Measurements from ENCODE around the gene BCL10. TPM values are rescaled to one million over a fixed set of nuclear protein-coding genes. Genes with fewer than 3 reads are reported as not detected.

The BCL10 gene
- total and polyA plus RNA-seq, 2 of the 4 experiments (the other 2 are of a cell fraction), result 15.3 to 30.5 TPM

DNA sequence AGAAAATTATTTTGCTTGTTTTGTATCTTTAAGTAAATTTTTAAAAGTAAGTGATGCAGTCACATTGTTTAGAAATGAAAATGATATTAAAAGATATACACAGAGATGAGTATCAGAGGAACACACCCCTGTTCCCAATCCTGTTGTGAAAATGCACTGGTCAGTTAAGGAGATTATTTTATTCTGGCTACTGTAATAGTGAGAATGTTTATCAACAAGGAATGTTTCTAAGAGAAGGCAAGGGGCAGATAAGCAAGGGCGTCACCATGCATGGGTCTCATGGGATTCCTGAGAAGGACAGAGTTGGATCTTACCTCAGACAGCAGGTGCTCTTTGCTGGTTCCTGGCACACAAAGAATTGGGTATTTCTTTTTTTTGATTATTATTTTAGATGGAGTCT, 38.8 kb downstream of the BCL10 start:
- no peak overlapping the region for H2BK15ac ChIP-seq (ENCODE audit: low read depth, low read length)
- H2AK5ac ChIP-seq (ENCODE audit: low read depth, low read length), result no peak overlapping the region
- dilution Hi-C loops (cut with HindIII; ENCODE audit: low sequenced_read_pairs, unreplicated experiment), result no loop called here
- intact Hi-C loops (cut with micrococcal nuclease), result no loop called here
- CTCF ChIA-PET, result no interaction called here
- H4K8ac ChIP-seq (ENCODE audit: low read depth in 2 of 2, low read length in 2 of 2), result no peak overlapping the region
- POLR2A ChIA-PET (ENCODE audit: unreplicated experiment), result no interaction called here
- ATAC-seq (ENCODE audit: low read depth) (no peak), DNase-seq (no peak)
- H3K4me1 ChIP-seq (ENCODE audit: control insufficient read depth, insufficient read depth, low read length), result peaks cover 10% of the 10 kb centered on the region
- H2AFZ ChIP-seq (replicated peaks; ENCODE audit: low read length, poor library complexity), result no peak overlapping the region
- H3K23ac ChIP-seq (ENCODE audit: low read depth, low read length), result no peak overlapping the region
- no peak overlapping the region for H4K5ac ChIP-seq (ENCODE audit: low read depth, low read length)
- TF ChIP-seq CEBPB (IDR thresholded peaks at IDR 0.05; ENCODE audit: low read depth, low read length) (no peak), CHD1 (IDR thresholded peaks at IDR 0.05; ENCODE audit: low read depth, low read length) (no peak), NFE2L2 (IDR thresholded peaks at IDR 0.05; ENCODE audit: low read depth, low read length) (no peak), RFX5 (IDR thresholded peaks at IDR 0.05; ENCODE audit: low read depth, low read length) (no peak), FOS (IDR thresholded peaks at IDR 0.05; ENCODE audit: low read depth, low read length) (no peak), MAFK (IDR thresholded peaks at IDR 0.05; ENCODE audit: low read depth, low read length) (no peak), RCOR1 (IDR thresholded peaks at IDR 0.05; ENCODE audit: insufficient replicate concordance, low read length) (no peak), MAZ (IDR thresholded peaks at IDR 0.05; ENCODE audit: borderline replicate concordance, low read depth, low read length) (no peak), RAD21 (IDR thresholded peaks at IDR 0.05; ENCODE audit: low read length) (no peak), SMC3 (IDR thresholded peaks at IDR 0.05; ENCODE audit: low read depth, low read length) (no peak), USF2 (IDR thresholded peaks at IDR 0.05; ENCODE audit: low read depth, low read length) (no peak), MXI1 (IDR thresholded peaks at IDR 0.05; ENCODE audit: borderline replicate concordance, low read depth, low read length) (no peak), CTCF (conservative IDR thresholded peaks at IDR 0.05; ENCODE audit: low read depth, low read length) (no peak), POLR2A (IDR thresholded peaks at IDR 0.05; ENCODE audit: low read depth, low read length) (no peak), ELK1 (IDR thresholded peaks at IDR 0.05; ENCODE audit: borderline replicate concordance, low read depth, low read length) (no peak), BHLHE40 (IDR thresholded peaks at IDR 0.05; ENCODE audit: low read depth, low read length) (no peak)
- no peak overlapping the region for H3K4me2 ChIP-seq (ENCODE audit: low read depth, low read length)
- no peaks in the 10 kb centered on the region for H3K9me3 ChIP-seq (ENCODE audit: control insufficient read depth, insufficient read depth, low read length)
- no peak overlapping the region for H2BK120ac ChIP-seq (ENCODE audit: low read depth, low read length)
- H2BK5ac ChIP-seq (ENCODE audit: low read depth, low read length, poor library complexity, severe bottlenecking), result no peak overlapping the region
- H3K27me3 ChIP-seq (ENCODE audit: control insufficient read depth, insufficient read depth, low read length), result peaks cover 2% of the 10 kb centered on the region; the same call in 1 of the 2 replicates
- no peak overlapping the region for H3K14ac ChIP-seq (replicated peaks; ENCODE audit: low read depth, low read length)
- in situ Hi-C loops (cut with MboI; ENCODE audit: low sequenced_read_pairs), result no loop called here
- H3K4me3 ChIP-seq (ENCODE audit: insufficient read depth, low read depth, low read length), result no peak overlapping the region
- H3K4ac ChIP-seq (ENCODE audit: low read depth, low read length), result no peak overlapping the region
- H4K91ac ChIP-seq (ENCODE audit: insufficient read depth, low read depth, low read length), result no peak overlapping the region
- H3K56ac ChIP-seq (ENCODE audit: extremely low read depth, insufficient read depth, low read length), result no peak overlapping the region
- H4K20me1 ChIP-seq (ENCODE audit: insufficient read depth, low read length), result no peaks in the 10 kb centered on the region
- H3K9ac ChIP-seq (ENCODE audit: low read depth, low read length), result no peak overlapping the region
- no peak overlapping the region for H3K27ac ChIP-seq (ENCODE audit: insufficient read depth, low read length)
- H3K79me1 ChIP-seq (ENCODE audit: low read depth in 1 of 2, low read length in 2 of 2), result no peaks in the 10 kb centered on the region
- no peak overlapping the region for H2AK9ac ChIP-seq (replicated peaks; ENCODE audit: low read depth, low read length, poor library complexity)
- no TSS peak for BruUV-seq (replicated peaks)
- WGBS, 2 experiments (ENCODE audit: extremely low coverage in 2 of 2, insufficient read length in 1 of 2), result no CpG with 5 or more reads among the region's 1 CpG
- no peak overlapping the region for H2BK20ac ChIP-seq (ENCODE audit: low read depth, low read length)
- no peaks in the 10 kb centered on the region for H3K36me3 ChIP-seq (ENCODE audit: control insufficient read depth, insufficient read depth, low read length)
- H3K18ac ChIP-seq (ENCODE audit: low read depth, low read length), result no peak overlapping the region
- H3K9me1 ChIP-seq (ENCODE audit: insufficient read depth, low read length), result no peaks in the 10 kb centered on the region

Data from IMR-90 (cell line).